OCI-LY7 (cell line): ENCODE measurements around the gene LRRC4C. TPM values are rescaled to one million over a fixed set of nuclear protein-coding genes. Genes with fewer than 3 reads are reported as not detected.
"Not testable (repeated sequence)": the region's sequence is repeated elsewhere in the genome, so short reads cannot be mapped to it uniquely, and the experiment has no call there.

ENCODE experiments used
- BruUV-seq: library from RNA; stranded (reverse); fragments of 400-500 nt; replicated peaks from 2 replicates; lab custom pipeline; 2021; lab: Mats Ljungman, UMichigan
- CTCF ChIA-PET: fragments of 300-600 bp; sonication (Branson Sonifier 250); formaldehyde crosslinking; loops from one replicate; lab custom pipeline; 2022; ENCODE audit warnings: antibody characterized with exemption; ENCODE audit not compliant: unreplicated experiment; lab: Charles Lee
- POLR2A ChIA-PET: fragments of 300-600 bp; sonication (Branson Sonifier 250); formaldehyde crosslinking; loops from one replicate; lab custom pipeline; 2022; ENCODE audit warnings: antibody characterized with exemption; lab: Charles Lee
- DNase-seq: peaks from one replicate; pipeline ENCODE4 v3.0.0-alpha.2; 2015; ENCODE audit warnings: low spot score
- H2AFZ ChIP-seq: fragments of 200-600 bp; sonication (generic), shearing (Covaris generic); 2 replicates; pipeline ENCODE4 v1.6.1; 2014; ENCODE audit warnings: mild to moderate bottlenecking, antibody characterized with exemption, low read length, moderate library complexity
- H3K27ac ChIP-seq: fragments of 200-600 bp; sonication (generic); 2 replicates; pipeline ENCODE4 v1.5.1; 2014; ENCODE audit warnings: mixed run types, low read depth, mild to moderate bottlenecking, moderate library complexity, low read length, inconsistent platforms; ENCODE audit not compliant: poor library complexity, severe bottlenecking
- H3K36me3 ChIP-seq: fragments of 200-600 bp; sonication (generic); 2 replicates; pipeline ENCODE4 v1.6.1; 2014; ENCODE audit warnings: mild to moderate bottlenecking, antibody characterized with exemption, low read length, moderate library complexity, mixed read lengths; ENCODE audit not compliant: insufficient read depth
- H3K4me1 ChIP-seq: fragments of 200-600 bp; sonication (generic); 2 replicates; pipeline ENCODE4 v1.5.1; 2014; ENCODE audit warnings: mild to moderate bottlenecking, low read length; ENCODE audit not compliant: insufficient read depth, poor library complexity, severe bottlenecking
- H3K4me2 ChIP-seq: fragments of 200-600 bp; sonication (generic); 2 replicates; pipeline ENCODE4 v1.6.1; 2014; ENCODE audit warnings: mild to moderate bottlenecking, low read length
- H3K4me3 ChIP-seq: fragments of 200-600 bp; sonication (generic); 2 replicates; pipeline ENCODE4 v1.5.1; 2014; ENCODE audit warnings: mild to moderate bottlenecking, low read depth, low read length; ENCODE audit not compliant: poor library complexity, severe bottlenecking
- H3K79me2 ChIP-seq: fragments of 200-600 bp; sonication (generic); 2 replicates; pipeline ENCODE4 v1.6.1; 2016; ENCODE audit warnings: low read depth, mild to moderate bottlenecking, low read length, moderate library complexity, mixed read lengths; ENCODE audit not compliant: insufficient read depth
- H3K9me2 ChIP-seq: fragments of 200-600 bp; sonication (generic); 2 replicates; pipeline ENCODE4 v1.6.1; 2016; ENCODE audit warnings: mild to moderate bottlenecking, low read length, mixed read lengths; ENCODE audit not compliant: insufficient read depth
- H3K9me3 ChIP-seq: fragments of 200-600 bp; sonication (generic); 2 replicates; pipeline ENCODE4 v1.6.1; 2014; ENCODE audit warnings: mild to moderate bottlenecking, mixed run types, low read length, mixed read lengths
- H4K20me1 ChIP-seq: fragments of 200-600 bp; sonication (generic); 2 replicates; pipeline ENCODE4 v1.6.1; 2014; ENCODE audit warnings: mild to moderate bottlenecking, antibody characterized with exemption, low read length, moderate library complexity, mixed read lengths; ENCODE audit not compliant: insufficient read depth
- EZH2phosphoT487 ChIP-seq: fragments of 200-600 bp; sonication (generic); IDR thresholded peaks from 2 replicates; pipeline ENCODE4 v1.6.1; 2018; ENCODE audit warnings: low read depth, borderline replicate concordance, mild to moderate bottlenecking, mixed run types, antibody characterized with exemption, low read length, moderate library complexity, mixed read lengths
- intact Hi-C: fragments of 100-400 bp; cut with micrococcal nuclease; formaldehyde crosslinking; loops from one replicate; pipeline ENCODE4 v1.10.0; 2022; ENCODE audit not compliant: unreplicated experiment
- total RNA-seq, 2 experiments: library from RNA; depleted of rRNA in 1 of 2; stranded (reverse); fragments of >200 nt in 1 of 2; shearing (Covaris generic) in 1 of 2; gene quantifications; 2 replicates each; pipeline ENCODE4 v1.2.3, GENCODE V29; 2014 to 2022
- TF ChIP-seq, protein P1 (sequence below): fragments of 200-600 bp; sonication (generic); conservative IDR thresholded peaks from 2 replicates; pipeline ENCODE4 v1.5.1; 2014; ENCODE audit warnings: mild to moderate bottlenecking, antibody characterized with exemption, low read length, moderate library complexity, mixed read lengths

Gene LRRC4C
- total RNA-seq, 2 experiments from 2014 or later = not detected

GRCh38 chr11:40938002-40938401 lies 521.5 kb downstream of the LRRC4C start:
- Histone ChIP-seq H3K9me3 (no peaks in the 10 kb centered on the region), H3K36me3 (no peaks in the 10 kb centered on the region), H3K9me2 (no peaks in the 10 kb centered on the region), H3K79me2 (no peaks in the 10 kb centered on the region), H2AFZ (no peak overlapping the region), H3K4me1 (no peaks in the 10 kb centered on the region), H4K20me1 (no peaks in the 10 kb centered on the region), H3K27ac (no peak overlapping the region), H3K4me3 (no peak overlapping the region), H3K4me2 (no peak overlapping the region)
- DNase-seq = no peak
- POLR2A ChIA-PET = no interaction called here
- intact Hi-C loops = no loop called here
- TF ChIP-seq EZH2phosphoT487 = no peak
- TF ChIP-seq, protein P1, sequence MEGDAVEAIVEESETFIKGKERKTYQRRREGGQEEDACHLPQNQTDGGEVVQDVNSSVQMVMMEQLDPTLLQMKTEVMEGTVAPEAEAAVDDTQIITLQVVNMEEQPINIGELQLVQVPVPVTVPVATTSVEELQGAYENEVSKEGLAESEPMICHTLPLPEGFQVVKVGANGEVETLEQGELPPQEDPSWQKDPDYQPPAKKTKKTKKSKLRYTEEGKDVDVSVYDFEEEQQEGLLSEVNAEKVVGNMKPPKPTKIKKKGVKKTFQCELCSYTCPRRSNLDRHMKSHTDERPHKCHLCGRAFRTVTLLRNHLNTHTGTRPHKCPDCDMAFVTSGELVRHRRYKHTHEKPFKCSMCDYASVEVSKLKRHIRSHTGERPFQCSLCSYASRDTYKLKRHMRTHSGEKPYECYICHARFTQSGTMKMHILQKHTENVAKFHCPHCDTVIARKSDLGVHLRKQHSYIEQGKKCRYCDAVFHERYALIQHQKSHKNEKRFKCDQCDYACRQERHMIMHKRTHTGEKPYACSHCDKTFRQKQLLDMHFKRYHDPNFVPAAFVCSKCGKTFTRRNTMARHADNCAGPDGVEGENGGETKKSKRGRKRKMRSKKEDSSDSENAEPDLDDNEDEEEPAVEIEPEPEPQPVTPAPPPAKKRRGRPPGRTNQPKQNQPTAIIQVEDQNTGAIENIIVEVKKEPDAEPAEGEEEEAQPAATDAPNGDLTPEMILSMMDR = no peak
- CTCF ChIA-PET = no interaction called here
- BruUV-seq = no TSS peak

DNA sequence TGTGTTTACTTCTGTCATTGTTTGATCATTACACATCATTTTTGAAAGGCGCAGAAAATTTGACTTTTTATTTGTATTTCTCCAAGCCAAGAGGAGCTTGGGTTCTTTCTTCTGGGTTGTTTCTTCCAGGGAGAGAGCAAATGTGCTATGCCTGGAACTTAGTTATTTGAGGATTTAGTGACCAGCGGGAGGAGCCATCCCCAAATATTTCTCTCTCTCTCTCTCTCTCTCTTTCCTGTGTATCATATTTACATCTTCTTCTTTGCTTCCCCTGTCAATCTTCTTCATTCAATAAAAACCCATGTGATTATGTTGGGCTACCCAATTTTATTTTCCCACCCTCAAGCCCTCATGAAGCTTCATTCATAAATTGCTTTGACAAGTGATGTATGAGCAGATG lies 534.5 kb downstream of the LRRC4C start:
- Histone ChIP-seq H2AFZ (no peak overlapping the region), H3K27ac (no peak overlapping the region), H3K4me3 (no peak overlapping the region), H3K4me2 (no peak overlapping the region), H3K79me2 (no peaks in the 10 kb centered on the region), H3K9me2 (no peaks in the 10 kb centered on the region), H4K20me1 (no peaks in the 10 kb centered on the region), H3K36me3 (no peaks in the 10 kb centered on the region), H3K9me3 (no peaks in the 10 kb centered on the region), H3K4me1 (no peaks in the 10 kb centered on the region)
- no peak for DNase-seq
- CTCF ChIA-PET = no interaction called here
- no peak for TF ChIP-seq EZH2phosphoT487
- TF ChIP-seq, protein P1 = no peak
- intact Hi-C loops = no loop called here
- POLR2A ChIA-PET = no interaction called here
- BruUV-seq = no TSS peak

- Histone ChIP-seq H3K4me1 (no peaks in the 10 kb centered on the region), H3K9me3 (no peaks in the 10 kb centered on the region), H2AFZ (no peak overlapping the region), H3K27ac (no peak overlapping the region), H4K20me1 (no peaks in the 10 kb centered on the region), H3K4me2 (no peak overlapping the region), H3K4me3 (no peak overlapping the region), H3K9me2 (no peaks in the 10 kb centered on the region), H3K79me2 (no peaks in the 10 kb centered on the region), H3K36me3 (no peaks in the 10 kb centered on the region)
- DNase-seq = no peak
- ChIA-PET CTCF (no interaction called here), POLR2A (no interaction called here)
- no TSS peak for BruUV-seq
- TF ChIP-seq, protein P1 = no peak
- TF ChIP-seq EZH2phosphoT487 = no peak
- intact Hi-C loops = no loop called here
Measured at GRCh38 chr11:40921246-40921645, 538.2 kb downstream of the LRRC4C start.

DNA sequence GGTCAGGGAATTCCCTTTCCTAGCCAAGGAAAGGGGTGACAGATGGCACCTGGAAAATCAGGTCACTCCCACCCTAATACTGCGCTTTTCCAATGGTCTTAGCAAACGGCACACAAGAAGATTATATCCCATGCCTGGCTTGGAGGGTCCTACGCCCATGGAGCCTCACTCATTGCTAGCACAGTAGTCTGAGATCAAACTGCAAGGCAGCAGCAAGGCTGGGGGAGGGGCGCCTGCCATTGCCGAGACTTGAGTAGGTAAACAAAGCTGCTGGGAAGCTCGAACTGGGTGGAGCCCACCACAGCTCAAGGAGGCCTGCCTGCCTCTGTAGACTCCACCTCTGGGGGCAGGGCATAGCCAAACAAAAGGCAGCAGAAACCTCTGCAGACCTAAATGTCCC lies 548.7 kb downstream of the LRRC4C start:
- POLR2A ChIA-PET, H3K4me3 ChIP-seq, H2AFZ ChIP-seq, CTCF ChIA-PET, H3K9me3 ChIP-seq, H3K4me1 ChIP-seq, H3K4me2 ChIP-seq, DNase-seq, H4K20me1 ChIP-seq, H3K9me2 ChIP-seq, BruUV-seq, H3K27ac ChIP-seq, H3K79me2 ChIP-seq, intact Hi-C loops, H3K36me3 ChIP-seq: not testable (repeated sequence)
